Osteoblast (primary cell): ENCODE measurements around the gene PPA2. TPM values are rescaled to one million over a fixed set of nuclear protein-coding genes. Genes with fewer than 3 reads are reported as not detected.

Experiments
- DNase-seq: peaks from one replicate; pipeline ENCODE4 v3.0.0; 2011; ENCODE audit warnings: low spot score, mixed read lengths; ENCODE audit not compliant: insufficient read length; ENCODE audit errors: missing footprints
- H2AFZ ChIP-seq: 2 replicates; pipeline ENCODE4 v1.6.0; 2011; ENCODE audit warnings: mild to moderate bottlenecking, low read length
- H3K27ac ChIP-seq: 2 replicates; pipeline ENCODE4 v1.5.1; 2011; ENCODE audit warnings: mild to moderate bottlenecking, low read depth, low read length, moderate library complexity
- H3K27me3 ChIP-seq: 2 replicates; pipeline ENCODE4 v1.6.0; 2012; ENCODE audit warnings: mild to moderate bottlenecking, control low read depth, inconsistent platforms, low read length, moderate library complexity; ENCODE audit not compliant: insufficient read depth
- H3K36me3 ChIP-seq: 2 replicates; pipeline ENCODE4 v1.5.1; 2011; ENCODE audit warnings: mild to moderate bottlenecking, low read length, control low read depth, moderate library complexity; ENCODE audit not compliant: insufficient read depth
- H3K4me1 ChIP-seq: 2 replicates; pipeline ENCODE4 v1.5.1; 2011; ENCODE audit warnings: mild to moderate bottlenecking, low read length, control low read depth, moderate library complexity; ENCODE audit not compliant: insufficient read depth
- H3K4me2 ChIP-seq: 2 replicates; pipeline ENCODE4 v1.6.0; 2011; ENCODE audit warnings: mild to moderate bottlenecking, low read length; ENCODE audit not compliant: insufficient read depth
- H3K4me3 ChIP-seq: fragments of 200-600 bp; sonication (generic); 3 replicates; pipeline ENCODE4 v1.5.1; 2012; ENCODE audit warnings: mild to moderate bottlenecking, low read length, inconsistent platforms; ENCODE audit not compliant: insufficient read depth
- H3K79me2 ChIP-seq: 2 replicates; pipeline ENCODE4 v1.6.0; 2012; ENCODE audit warnings: mild to moderate bottlenecking, low read length, control low read depth, inconsistent platforms; ENCODE audit not compliant: insufficient read depth
- H3K9me3 ChIP-seq: 2 replicates; pipeline ENCODE4 v1.5.1; 2011; ENCODE audit warnings: low read depth, low read length, control low read depth
- H4K20me1 ChIP-seq: 2 replicates; pipeline ENCODE4 v1.6.0; 2012; ENCODE audit warnings: mild to moderate bottlenecking, low read length, control low read depth; ENCODE audit not compliant: insufficient read depth
- CTCF ChIP-seq: IDR thresholded peaks from 2 replicates; pipeline ENCODE4 v1.5.1; 2011; ENCODE audit warnings: mild to moderate bottlenecking, low read depth, low read length, moderate library complexity; ENCODE audit errors: extremely low read depth
- total RNA-seq: library from RNA; depleted of rRNA; stranded (reverse); fragments of >200 nt; gene quantifications from 2 replicates; pipeline ENCODE4 v1.2.3, GENCODE V29; 2012

Gene PPA2
- total RNA-seq, 1 donor: 67.0 TPM

- DNase-seq: no peak
Measured at GRCh38 chr4:105357258-105357980, 116.4 kb downstream of the PPA2 start.

GRCh38 chr4:105356194-105356593 lies 117.7 kb downstream of the PPA2 start:
- Histone ChIP-seq H3K9me3 (no peaks in the 10 kb centered on the region), H3K27me3 (no peaks in the 10 kb centered on the region), H3K4me2 (no peak overlapping the region), H3K4me1 (no peaks in the 10 kb centered on the region), H4K20me1 (no peaks in the 10 kb centered on the region), H3K27ac (no peak overlapping the region), H2AFZ (no peak overlapping the region), H3K4me3 (no peak overlapping the region), H3K79me2 (no peaks in the 10 kb centered on the region), H3K36me3 (no peaks in the 10 kb centered on the region)
- no peak for TF ChIP-seq CTCF
- DNase-seq: no peak

More at GRCh38 chr4:105357258-105357980, 116.4 kb downstream of the PPA2 start:
- H4K20me1 ChIP-seq: no peaks in the 10 kb centered on the region
- TF ChIP-seq CTCF: no peak
- no peaks in the 10 kb centered on the region for H3K79me2 ChIP-seq
- H3K4me1 ChIP-seq: no peaks in the 10 kb centered on the region
- no peak overlapping the region for H3K4me3 ChIP-seq
- no peak overlapping the region for H3K4me2 ChIP-seq
- H2AFZ ChIP-seq: no peak overlapping the region
- H3K27ac ChIP-seq: no peak overlapping the region
- no peaks in the 10 kb centered on the region for H3K36me3 ChIP-seq
- H3K27me3 ChIP-seq: no peaks in the 10 kb centered on the region
- no peaks in the 10 kb centered on the region for H3K9me3 ChIP-seq

- Histone ChIP-seq H3K4me3 (no peak overlapping the region), H3K4me2 (no peak overlapping the region), H3K27me3 (no peaks in the 10 kb centered on the region), H3K4me1 (no peaks in the 10 kb centered on the region), H2AFZ (no peak overlapping the region), H4K20me1 (no peaks in the 10 kb centered on the region), H3K36me3 (no peaks in the 10 kb centered on the region), H3K79me2 (no peaks in the 10 kb centered on the region), H3K9me3 (no peaks in the 10 kb centered on the region), H3K27ac (no peak overlapping the region)
- no peak for TF ChIP-seq CTCF
- no peak for DNase-seq
Measured at GRCh38 chr4:105352826-105353225, 121.0 kb downstream of the PPA2 start.

- no peaks in the 10 kb centered on the region for H3K4me1 ChIP-seq
- H3K36me3 ChIP-seq: no peaks in the 10 kb centered on the region
- no peaks in the 10 kb centered on the region for H3K79me2 ChIP-seq
- TF ChIP-seq CTCF: no peak
- no peak overlapping the region for H3K4me2 ChIP-seq
- DNase-seq: no peak
- no peak overlapping the region for H3K27ac ChIP-seq
- H2AFZ ChIP-seq: no peak overlapping the region
- H3K27me3 ChIP-seq: no peaks in the 10 kb centered on the region
- no peak overlapping the region for H3K4me3 ChIP-seq
- H4K20me1 ChIP-seq: no peaks in the 10 kb centered on the region
- no peaks in the 10 kb centered on the region for H3K9me3 ChIP-seq
Measured at GRCh38 chr4:105351861-105352260, 122.0 kb downstream of the PPA2 start.
